Measurements from ENCODE around the gene SPO11.
"Not testable (repeated sequence)": the region's sequence is repeated elsewhere in the genome, so short reads cannot be mapped to it uniquely, and the experiment has no call there.

Gene SPO11

DNA sequence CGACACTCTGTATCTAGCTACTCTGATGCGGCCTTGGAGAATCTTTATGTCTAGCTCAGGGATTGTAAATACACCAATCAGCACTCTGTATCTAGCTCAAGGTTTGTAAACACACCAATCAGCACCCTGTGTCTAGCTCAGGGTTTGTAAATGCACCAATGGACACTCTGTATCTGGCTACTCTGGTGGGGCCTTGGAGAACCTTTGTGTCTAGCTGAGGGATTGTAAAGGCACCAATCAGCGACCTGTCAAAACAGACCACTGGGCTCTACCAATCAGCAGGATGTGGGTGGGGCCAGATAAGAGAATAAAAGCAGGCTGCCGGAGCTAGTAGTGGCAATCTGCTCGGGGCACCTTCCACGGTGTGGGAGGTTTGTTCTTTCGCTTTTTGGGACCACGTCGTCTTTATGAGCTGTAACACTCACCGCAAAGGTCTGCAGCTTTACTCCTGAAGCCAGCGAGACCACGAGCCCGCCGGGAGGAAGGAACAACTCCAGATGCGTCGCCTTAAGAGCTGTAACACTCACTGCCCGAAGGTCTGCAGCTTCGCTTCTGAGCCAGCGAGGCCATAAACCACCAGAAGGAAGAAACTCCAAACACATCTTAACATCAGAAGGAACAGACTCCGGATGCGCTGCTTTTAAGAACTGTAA lies 19.4 kb downstream of the SPO11 start:
- H3K4me3 Mint-ChIP-seq: peak overlapping the region; percentile 24 to 53
- not testable (repeated sequence) for ATAC-seq, H3K9me3 Mint-ChIP-seq, H3K27me3 Mint-ChIP-seq, H3K27ac Mint-ChIP-seq
- DNase-seq: peak; percentile 18 to 19
- peaks cover 27% of the 10 kb centered on the region for H3K4me1 Mint-ChIP-seq

DNA sequence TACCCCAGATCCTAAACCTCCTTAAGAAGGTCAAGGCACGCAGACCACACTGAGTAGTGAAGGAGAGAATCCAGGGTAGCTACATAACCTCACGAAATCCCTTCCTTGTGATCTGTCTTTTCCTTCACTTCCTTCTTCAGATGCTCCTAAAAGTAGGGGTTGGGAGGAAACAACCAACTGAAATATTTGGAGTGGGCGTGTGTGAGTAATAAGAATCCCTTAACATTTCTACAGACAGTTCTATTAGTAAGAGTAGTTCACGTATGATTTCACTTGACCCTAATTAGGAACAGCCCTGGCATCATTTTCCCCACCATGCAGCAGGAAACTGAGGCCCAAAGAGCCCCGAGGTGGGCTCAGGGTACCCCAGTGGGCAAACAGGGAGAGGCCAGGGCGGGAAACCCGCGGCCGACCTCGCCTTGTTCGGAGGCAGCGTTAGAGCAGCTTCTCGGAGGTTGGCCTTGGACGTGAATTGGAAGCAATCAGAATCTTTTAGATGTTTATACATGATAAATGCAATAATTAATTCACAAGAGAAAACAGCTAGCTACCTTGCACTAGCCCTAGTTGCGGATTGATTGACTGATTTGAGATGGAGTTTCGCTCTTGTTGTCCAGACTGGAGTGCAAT lies 20.6 kb downstream of the SPO11 start:
- Mint-ChIP-seq H3K4me1 (peaks cover 27% of the 10 kb centered on the region), H3K27ac (peak overlapping the region; percentile 33 to 71), H3K4me3 (peak overlapping the region; percentile 62 to 75), H3K9me3 (no peaks in the 10 kb centered on the region), H3K27me3 (no peaks in the 10 kb centered on the region)
- no peak for DNase-seq
- ATAC-seq: no peak

DNA sequence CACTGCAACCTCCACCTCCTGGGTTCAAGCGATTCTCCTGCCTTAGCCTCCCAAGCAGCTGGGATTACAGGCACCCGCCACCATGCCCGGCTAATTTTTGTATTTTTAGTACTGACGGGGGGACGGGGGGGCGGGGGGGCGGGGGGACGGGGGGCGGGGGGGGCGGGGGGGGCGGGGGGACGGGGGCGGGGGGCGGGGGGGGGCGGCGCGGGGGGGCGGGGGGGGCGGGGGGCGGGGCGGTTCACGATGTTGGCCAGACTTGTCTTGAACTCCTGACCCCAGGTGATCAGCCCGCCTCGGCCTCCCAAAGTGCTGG lies 21.1 kb downstream of the SPO11 start:
- Mint-ChIP-seq H3K27ac (peak overlapping the region; percentile 93 to 94), H3K4me3 (peak overlapping the region; percentile 91 to 94)
- not testable (repeated sequence) for ATAC-seq

DNA sequence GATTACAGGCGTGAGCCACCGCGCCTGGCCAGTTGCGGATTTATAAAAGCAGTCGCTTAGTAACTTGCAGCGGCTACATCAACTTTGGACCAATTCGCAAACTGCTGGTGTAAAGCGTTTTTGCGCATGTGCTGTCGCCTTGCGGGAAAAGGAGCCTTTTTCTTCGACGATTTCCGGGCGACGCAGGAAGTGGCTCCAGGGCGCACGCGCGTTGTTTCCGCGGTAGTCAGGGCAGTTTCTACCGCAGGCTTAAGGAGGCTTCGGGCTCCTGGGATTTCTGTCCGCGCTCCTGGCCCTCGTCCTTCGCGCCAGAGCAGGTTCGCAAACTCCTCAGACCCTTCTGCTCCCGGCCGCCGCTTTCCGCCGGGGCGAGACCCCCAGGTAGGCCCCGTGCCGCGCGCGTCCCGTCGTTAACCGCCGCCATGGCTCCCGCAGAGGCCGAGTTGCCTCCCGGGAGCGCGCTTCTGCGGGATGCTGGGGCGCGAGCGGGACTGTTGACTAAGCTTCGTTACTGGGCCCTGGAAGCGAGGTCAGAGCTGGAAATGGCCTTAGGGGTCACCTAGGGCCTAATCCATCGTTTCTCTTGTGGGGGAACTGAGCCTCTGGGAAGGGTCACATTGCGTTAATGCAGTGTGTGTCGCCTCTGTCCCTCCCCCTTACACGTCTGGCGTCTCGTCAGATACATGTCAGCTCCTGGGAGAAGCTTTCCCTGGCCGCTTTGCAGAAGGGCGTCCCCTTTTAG lies 21.6 kb downstream of the SPO11 start, which contains the start of gene RAE1:
TSS of gene RAE1 (plus strand) at position 214 of the 742 bp plus-strand sequence. CDS start 2,784 bp downstream, outside the sequence.
- peaks cover 27% of the 10 kb centered on the region for H3K4me1 Mint-ChIP-seq
- H3K4me3 Mint-ChIP-seq: peak within 1 kb of the TSS; percentile 91 to 94
- ATAC-seq: peak; percentile 88
- DNase-seq: peak; percentile 81 to 88
- H3K9me3 Mint-ChIP-seq: no peaks in the 10 kb centered on the region
- no peaks in the 10 kb centered on the region for H3K27me3 Mint-ChIP-seq
- H3K27ac Mint-ChIP-seq: peak within 1 kb of the TSS; percentile 93 to 94

More for the DNA sequence above, 21.1 kb downstream of the SPO11 start:
- not testable (repeated sequence) for DNase-seq, H3K9me3 Mint-ChIP-seq, H3K27me3 Mint-ChIP-seq
- peaks cover 27% of the 10 kb centered on the region for H3K4me1 Mint-ChIP-seq

- Mint-ChIP-seq H3K27me3 (no peaks in the 10 kb centered on the region), H3K4me3 (peak overlapping the region; percentile 91 to 94), H3K9me3 (no peaks in the 10 kb centered on the region), H3K4me1 (peaks cover 27% of the 10 kb centered on the region), H3K27ac (peak overlapping the region; percentile 93 to 94)
- no peak for DNase-seq
- no peak for ATAC-seq
Observed at GRCh38 chr20:57352305-57352704, 22.7 kb downstream of the SPO11 start.

GRCh38 chr20:57353351-57353750 lies 23.7 kb downstream of the SPO11 start:
- DNase-seq (no peak), ATAC-seq (no peak)
- Mint-ChIP-seq H3K9me3 (no peaks in the 10 kb centered on the region), H3K27ac (peak overlapping the region in 1 of 2 donors; percentile 76), H3K4me1 (peaks cover 27% of the 10 kb centered on the region), H3K4me3 (no peak overlapping the region), H3K27me3 (no peaks in the 10 kb centered on the region)

- no peaks in the 10 kb centered on the region for H3K4me1 Mint-ChIP-seq
- DNase-seq (no peak), ATAC-seq (no peak)
- no peaks in the 10 kb centered on the region for H3K27me3 Mint-ChIP-seq
- no peak overlapping the region for H3K27ac Mint-ChIP-seq
- H3K9me3 Mint-ChIP-seq: no peaks in the 10 kb centered on the region
- no peak overlapping the region for H3K4me3 Mint-ChIP-seq
Observed at GRCh38 chr20:57361517-57361916, 31.9 kb downstream of the SPO11 start.

GRCh38 chr20:57364451-57364850 lies 34.8 kb downstream of the SPO11 start:
- no peaks in the 10 kb centered on the region for H3K9me3 Mint-ChIP-seq
- no peak overlapping the region for H3K4me3 Mint-ChIP-seq
- no peak overlapping the region for H3K27ac Mint-ChIP-seq
- H3K27me3 Mint-ChIP-seq: no peaks in the 10 kb centered on the region
- H3K4me1 Mint-ChIP-seq: no peaks in the 10 kb centered on the region
- ATAC-seq (no peak), DNase-seq (no peak)

DNA sequence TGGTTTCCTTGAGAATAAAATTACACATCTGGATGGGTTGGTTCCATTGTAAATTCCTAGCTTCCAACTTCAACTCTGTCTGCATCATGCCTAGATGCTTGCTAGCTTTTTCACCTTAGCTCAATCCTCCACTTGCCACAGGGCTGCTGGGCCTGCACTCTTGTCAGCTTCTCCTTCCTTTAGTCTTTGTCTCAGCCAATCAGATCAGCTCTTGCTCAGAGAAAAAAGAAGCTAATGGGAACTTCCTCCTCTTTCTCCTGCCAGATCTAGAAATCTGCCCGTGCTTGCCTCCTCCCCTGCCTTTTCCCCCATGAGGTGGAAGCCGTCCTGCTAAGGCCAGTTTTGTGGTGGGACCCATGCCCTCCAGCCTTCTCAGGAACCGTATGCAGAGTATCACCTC lies 40.0 kb downstream of the SPO11 start:
- Mint-ChIP-seq H3K9me3 (no peaks in the 10 kb centered on the region), H3K4me1 (peaks cover 18% of the 10 kb centered on the region), H3K27me3 (no peaks in the 10 kb centered on the region), H3K27ac (peak overlapping the region in 1 of 2 donors; percentile 14), H3K4me3 (no peak overlapping the region)
- DNase-seq (no peak), ATAC-seq (no peak)

DNA sequence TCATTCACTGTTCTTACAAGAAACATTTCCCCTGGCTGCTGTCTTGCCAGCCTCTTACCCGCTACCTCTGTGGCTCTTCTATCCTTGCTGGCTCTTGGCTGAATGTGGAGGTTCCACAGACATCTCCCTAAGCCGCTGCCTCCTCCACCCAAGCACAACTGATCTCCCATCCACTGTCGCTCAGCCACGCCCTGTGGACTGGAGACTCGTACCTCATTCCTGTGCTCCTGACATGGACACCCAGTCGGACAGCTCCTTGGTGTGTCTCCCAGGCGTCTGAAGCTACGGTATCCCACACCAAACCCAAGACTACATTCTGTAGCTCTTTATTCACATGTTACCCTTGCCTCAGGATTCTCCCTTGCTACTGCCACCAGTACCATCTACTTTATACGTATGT lies 40.7 kb downstream of the SPO11 start:
- Mint-ChIP-seq H3K27me3 (no peaks in the 10 kb centered on the region), H3K4me3 (no peak overlapping the region), H3K4me1 (peaks cover 26% of the 10 kb centered on the region), H3K27ac (no peak overlapping the region), H3K9me3 (no peaks in the 10 kb centered on the region)
- no peak for ATAC-seq
- DNase-seq: no peak

DNA sequence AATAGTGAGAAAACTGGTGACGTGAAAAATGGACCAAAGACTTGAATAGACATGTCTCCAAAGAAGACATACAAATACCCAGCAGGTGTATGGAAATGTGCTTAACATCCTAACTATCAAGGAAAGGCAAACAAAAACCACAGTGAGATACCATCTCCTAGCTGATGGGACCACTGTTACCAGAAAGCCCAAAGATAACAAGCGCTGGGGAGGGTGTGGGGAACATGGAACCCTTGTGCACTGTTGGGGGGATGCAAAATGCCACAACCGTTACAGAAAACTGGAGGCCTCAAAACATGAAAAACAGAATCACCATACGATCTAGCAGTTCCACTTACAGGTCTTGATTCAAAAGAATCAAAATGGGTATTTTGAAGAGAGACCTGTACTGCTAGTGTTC lies 41.8 kb downstream of the SPO11 start:
- Mint-ChIP-seq H3K9me3 (no peaks in the 10 kb centered on the region), H3K4me3 (no peak overlapping the region), H3K4me1 (peaks cover 35% of the 10 kb centered on the region), H3K27me3 (no peaks in the 10 kb centered on the region), H3K27ac (peak overlapping the region in 1 of 2 donors; percentile 85)
- no peak for DNase-seq
- ATAC-seq: no peak

- Mint-ChIP-seq H3K9me3 (no peaks in the 10 kb centered on the region), H3K4me1 (peaks cover 36% of the 10 kb centered on the region), H3K27ac (no peak overlapping the region), H3K27me3 (no peaks in the 10 kb centered on the region), H3K4me3 (no peak overlapping the region)
- DNase-seq: no peak
- ATAC-seq: no peak
Observed at GRCh38 chr20:57372157-57372556, 42.6 kb downstream of the SPO11 start.

DNA sequence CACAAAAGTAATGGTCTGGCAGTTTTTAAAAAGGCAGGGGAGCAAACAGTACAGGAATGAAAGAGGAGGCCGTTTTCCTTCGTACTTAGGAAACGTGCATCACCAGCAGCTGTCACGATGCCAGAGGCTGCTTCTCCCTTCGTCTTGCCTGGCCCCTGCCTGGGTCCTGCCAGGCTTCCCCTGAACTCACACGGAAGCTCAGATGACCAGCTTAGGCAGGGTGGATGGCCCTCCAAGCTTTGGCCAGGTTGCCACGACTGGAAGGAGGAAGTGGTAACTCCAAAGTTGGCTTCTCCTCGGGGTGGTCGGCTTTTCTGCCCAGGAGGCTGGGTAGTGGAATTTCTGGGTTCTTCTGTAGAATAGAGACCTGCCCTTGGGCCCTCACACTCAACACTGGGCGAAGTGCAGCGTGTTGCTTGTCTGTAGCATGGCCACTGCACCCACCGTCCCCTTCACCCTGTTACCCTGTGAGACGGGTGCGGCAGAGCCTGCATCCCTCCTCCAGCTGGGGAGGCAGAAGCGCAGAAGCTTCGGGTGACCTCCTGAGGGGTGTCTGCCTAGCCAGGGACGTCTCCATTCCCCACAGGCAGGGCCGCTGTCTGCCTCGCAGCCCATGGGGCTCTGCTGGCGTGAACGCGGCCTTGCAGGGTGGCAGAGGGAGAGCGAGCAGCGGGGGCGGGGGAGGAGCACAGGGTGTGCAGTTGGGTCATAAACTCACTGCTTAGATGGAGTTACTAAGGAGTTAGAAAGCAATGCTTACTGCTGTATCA lies 43.2 kb downstream of the SPO11 start:
- Mint-ChIP-seq H3K27ac (no peak overlapping the region), H3K4me1 (peaks cover 42% of the 10 kb centered on the region), H3K4me3 (no peak overlapping the region), H3K27me3 (no peaks in the 10 kb centered on the region), H3K9me3 (no peaks in the 10 kb centered on the region)
- no peak for DNase-seq
- no peak for ATAC-seq

DNA sequence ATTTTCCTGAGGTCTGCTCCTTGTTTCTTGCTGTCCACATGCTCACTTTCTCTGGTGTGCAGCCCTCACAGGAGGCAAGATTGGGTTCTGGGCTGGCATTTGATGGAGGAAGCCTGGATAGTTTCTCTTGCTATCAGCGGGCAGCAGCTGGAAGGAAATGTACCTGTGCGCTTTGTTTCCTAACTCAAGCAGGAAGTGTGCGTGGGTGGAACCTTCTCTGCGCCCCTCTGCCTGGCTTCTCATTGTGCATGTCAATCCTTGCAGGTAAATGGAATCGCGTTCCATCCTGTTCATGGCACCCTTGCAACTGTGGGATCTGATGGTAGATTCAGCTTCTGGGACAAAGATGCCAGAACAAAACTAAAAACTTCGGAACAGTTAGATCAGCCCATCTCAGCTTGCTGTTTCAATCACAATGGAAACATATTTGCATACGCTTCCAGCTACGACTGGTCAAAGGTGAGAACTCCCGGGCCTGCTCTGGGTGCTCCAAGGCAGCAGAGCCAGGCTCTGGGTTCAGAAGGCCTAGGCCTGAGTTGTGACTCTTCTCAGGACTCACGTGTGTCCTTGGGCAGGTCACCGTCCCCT lies 44.8 kb downstream of the SPO11 start:
- no peak overlapping the region for H3K4me3 Mint-ChIP-seq
- DNase-seq: no peak
- H3K27ac Mint-ChIP-seq: peak overlapping the region in 1 of 2 donors; percentile 67
- no peaks in the 10 kb centered on the region for H3K9me3 Mint-ChIP-seq
- H3K4me1 Mint-ChIP-seq: peaks cover 42% of the 10 kb centered on the region
- ATAC-seq: no peak
- H3K27me3 Mint-ChIP-seq: no peaks in the 10 kb centered on the region

DNA sequence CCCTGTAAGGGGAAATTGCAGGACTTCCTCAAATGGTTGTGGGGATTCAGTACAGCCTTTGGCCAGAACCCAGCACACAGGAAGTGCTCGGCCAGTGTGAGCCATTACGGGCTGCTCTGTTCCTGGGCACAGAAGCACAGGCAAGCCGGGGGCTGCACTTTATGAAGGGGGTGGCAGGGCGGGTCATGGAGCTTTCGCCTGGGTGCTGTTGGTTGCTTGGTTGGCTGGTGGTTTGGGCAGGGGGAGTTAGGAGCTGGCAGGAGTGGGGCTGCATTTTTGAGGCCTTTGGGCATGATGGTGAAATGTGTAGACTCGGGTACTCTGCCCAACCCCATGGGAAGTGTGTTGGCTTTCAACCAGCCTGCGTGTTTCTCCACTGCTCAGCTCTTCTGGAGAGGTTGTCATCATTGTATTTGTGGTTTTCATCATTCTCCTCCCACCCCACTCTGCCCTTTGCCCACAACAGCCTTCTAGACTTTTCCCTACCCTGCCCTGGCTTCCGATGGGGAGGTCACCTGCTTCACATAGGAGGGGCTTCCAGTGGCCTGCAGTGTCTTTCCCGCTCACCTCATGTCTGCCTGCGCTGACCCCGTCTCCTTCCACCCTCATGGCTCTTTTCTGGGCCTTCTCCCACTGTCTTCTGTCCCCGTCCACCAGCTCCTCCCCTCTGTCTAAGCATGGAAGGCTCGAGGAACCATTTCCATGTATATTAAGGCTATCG lies 45.5 kb downstream of the SPO11 start:
- no peak for DNase-seq
- H3K27ac Mint-ChIP-seq: peak overlapping the region in 1 of 2 donors; percentile 72
- peaks cover 42% of the 10 kb centered on the region for H3K4me1 Mint-ChIP-seq
- no peaks in the 10 kb centered on the region for H3K9me3 Mint-ChIP-seq
- H3K4me3 Mint-ChIP-seq: no peak overlapping the region
- no peaks in the 10 kb centered on the region for H3K27me3 Mint-ChIP-seq
- no peak for ATAC-seq
